Endothelial cell of umbilical vein (primary cell): ENCODE measurements around the gene FRMPD1. TPM values are rescaled to one million over a fixed set of nuclear protein-coding genes. Genes with fewer than 3 reads are reported as not detected.

ENCODE experiments used
- BruUV-seq: library from RNA; stranded (reverse); fragments of 400-500 nt; replicated peaks from 2 replicates; lab custom pipeline; 2021; lab: Mats Ljungman, UMichigan
- CTCF ChIA-PET: fragments of 300-600, 350-600 bp; sonication (Branson Sonifier 250); formaldehyde crosslinking; loops from one replicate; lab custom pipeline; 2021; ENCODE audit warnings: antibody characterized with exemption, inconsistent platforms; lab: Charles Lee
- POLR2A ChIA-PET: fragments of 300-600, 350-600 bp; sonication (Branson Sonifier 250); formaldehyde crosslinking; loops from one replicate; lab custom pipeline; 2021; ENCODE audit warnings: antibody characterized with exemption, inconsistent platforms; lab: Charles Lee
- DNase-seq: peaks from one replicate; pipeline ENCODE4 v3.0.0-alpha.2; 2011; ENCODE audit warnings: low read depth, low spot score
- FAIRE-seq: peaks from 2 replicates; lab custom pipeline; 2011; peaks lifted over from hg19 to GRCh38; lab: Jason Lieb, UNC
- H2AFZ ChIP-seq: 2 replicates; pipeline ENCODE4 v1.6.0; 2012; ENCODE audit warnings: low read depth, low read length, control low read depth, inconsistent platforms
- H3K27ac ChIP-seq: 2 replicates; pipeline ENCODE4 v1.5.1; 2011; ENCODE audit warnings: low read depth, mild to moderate bottlenecking, control low read depth, low read length, moderate library complexity; ENCODE audit not compliant: insufficient read depth
- H3K27me3 ChIP-seq, 2 experiments: 2 replicates each; pipeline versions ENCODE4 v1.6.0 to v1.6.1; 2011; ENCODE audit warnings: low read length in 2 of 2, mixed read lengths in 1 of 2; ENCODE audit not compliant: control insufficient read depth in 2 of 2, insufficient read depth in 2 of 2
- H3K36me3 ChIP-seq, 2 experiments: 2 replicates in 1 of 2; 3 replicates in 1 of 2; pipeline ENCODE4 v1.5.1; 2011; ENCODE audit warnings: low read length in 2 of 2, mild to moderate bottlenecking in 1 of 2, moderate library complexity in 1 of 2; ENCODE audit not compliant: control insufficient read depth in 2 of 2, insufficient read depth in 2 of 2; ENCODE audit errors: extremely low read depth in 1 of 2
- H3K4me1 ChIP-seq: 3 replicates; pipeline ENCODE4 v1.5.1; 2011; ENCODE audit warnings: mild to moderate bottlenecking, low read length; ENCODE audit not compliant: control insufficient read depth, insufficient read depth; ENCODE audit errors: extremely low read depth
- H3K4me2 ChIP-seq: 2 replicates; pipeline ENCODE4 v1.6.1; 2011; ENCODE audit warnings: low read length, control low read depth, mixed read lengths; ENCODE audit not compliant: insufficient read depth
- H3K4me3 ChIP-seq, 3 experiments: fragments of 200-600 bp in 1 of 3; sonication (generic), shearing (Covaris generic) in 1 of 3; replicated peaks in 1 of 3; 2 replicates each; pipeline ENCODE4 v1.5.1; 2011 to 2016; ENCODE audit warnings: control low read depth in 3 of 3, low read length in 3 of 3, mild to moderate bottlenecking in 2 of 3, inconsistent platforms in 1 of 3, low read depth in 1 of 3, moderate library complexity in 1 of 3; ENCODE audit not compliant: insufficient read depth in 1 of 3
- H3K79me2 ChIP-seq: 2 replicates; pipeline ENCODE4 v1.6.0; 2012; ENCODE audit warnings: low read length, inconsistent platforms; ENCODE audit not compliant: control insufficient read depth, insufficient read depth
- H3K9ac ChIP-seq: replicated peaks from 2 replicates; pipeline ENCODE3; 2011; ENCODE audit warnings: low read length, control low read depth; ENCODE audit not compliant: insufficient read depth; ENCODE audit errors: extremely low read depth
- H3K9me1 ChIP-seq: replicated peaks from 3 replicates; pipeline ENCODE4 v1.6.0; 2011; ENCODE audit warnings: mild to moderate bottlenecking, low read length; ENCODE audit not compliant: control insufficient read depth, insufficient read depth; ENCODE audit errors: extremely low read depth
- H3K9me3 ChIP-seq: replicated peaks from 2 replicates; pipeline ENCODE4 v1.5.1; 2012; ENCODE audit warnings: low read length, inconsistent platforms; ENCODE audit not compliant: control insufficient read depth, insufficient read depth
- H4K20me1 ChIP-seq: replicated peaks from 2 replicates; pipeline ENCODE3; 2011; ENCODE audit warnings: mild to moderate bottlenecking, low read length; ENCODE audit not compliant: control insufficient read depth, insufficient read depth; ENCODE audit errors: extremely low read depth
- CTCF ChIP-seq, 2 donors: IDR thresholded peaks; 1 replicate in 1 of 2; 2 replicates in 1 of 2; pipeline ENCODE4 v1.5.1; 2011; ENCODE audit warnings: low read length in 2 of 2, mild to moderate bottlenecking in 2 of 2, moderate library complexity in 2 of 2, control low read depth in 1 of 2, inconsistent platforms in 1 of 2, low read depth in 1 of 2; ENCODE audit not compliant: insufficient read depth in 1 of 2; ENCODE audit errors: extremely low read depth in 1 of 2
- EZH2 ChIP-seq: IDR thresholded peaks from 2 replicates; pipeline ENCODE4 v1.6.1; 2012; ENCODE audit warnings: borderline replicate concordance, low read depth, mild to moderate bottlenecking, moderate library complexity, low read length, inconsistent platforms; ENCODE audit not compliant: severe bottlenecking
- FOS ChIP-seq: IDR thresholded peaks from 2 replicates; pipeline ENCODE4 v1.6.1; 2011; ENCODE audit warnings: mild to moderate bottlenecking, low read length, moderate library complexity, borderline replicate concordance; ENCODE audit not compliant: insufficient read depth
- GATA2 ChIP-seq: IDR thresholded peaks from 2 replicates; pipeline ENCODE4 v1.7.0; 2011; ENCODE audit warnings: low read depth, mild to moderate bottlenecking, moderate library complexity, mixed read lengths, low read length; ENCODE audit not compliant: insufficient read length, insufficient read depth
- JUN ChIP-seq: IDR thresholded peaks from 2 replicates; pipeline ENCODE4 v1.6.1; 2011; ENCODE audit warnings: borderline replicate concordance, low read depth; ENCODE audit not compliant: insufficient read length, insufficient read depth
- MAX ChIP-seq: IDR thresholded peaks from 2 replicates; pipeline ENCODE4 v1.6.1; 2011; ENCODE audit not compliant: insufficient read depth, insufficient read length
- MYC ChIP-seq: IDR thresholded peaks from one replicate; pipeline ENCODE4 v1.6.1; 2011; ENCODE audit warnings: mild to moderate bottlenecking, low read depth, low read length
- POLR2A ChIP-seq: IDR thresholded peaks from 2 replicates; pipeline ENCODE4 v1.6.1; 2012; ENCODE audit warnings: low read depth, mild to moderate bottlenecking, control low read depth, low read length
- POLR2AphosphoS5 ChIP-seq: IDR thresholded peaks from 2 replicates; pipeline ENCODE4 v1.6.1; 2012; ENCODE audit warnings: low read depth, mild to moderate bottlenecking, control low read depth, low read length, moderate library complexity; ENCODE audit not compliant: insufficient read depth
- dilution Hi-C: fragments of 300-500 bp; cut with MboI; formaldehyde crosslinking; loops from one replicate; pipeline ENCODE4 v1.15.0; 2019; ENCODE audit warnings: low sequenced_read_pairs; ENCODE audit not compliant: extremely low pct_ligation_motif_present
- intact Hi-C: fragments of 100-400 bp; cut with micrococcal nuclease; formaldehyde crosslinking; loops from one replicate; pipeline ENCODE4 v1.10.0; 2022
- polyA plus RNA-seq, 4 experiments: library from polyadenylated mRNA; depleted of rRNA in 3 of 4; stranded (reverse) in 3 of 4; unstranded in 1 of 4; fragments of >200 nt; gene quantifications; 2 replicates each; pipeline versions ENCODE4 v1.2.1 to v1.2.3, GENCODE V29; 2011 to 2012; ENCODE audit warnings: missing spikeins in 1 of 4
- total RNA-seq: library from RNA; stranded (reverse); gene quantifications from 2 replicates; pipeline ENCODE4 v1.2.3, GENCODE V29; 2021

FRMPD1 gene
- total and polyA plus RNA-seq, 2 donors (not counting 3 experiments of a cell fraction or from before 2014, with no cell fraction given), result not detected

GRCh38 chr9:37611014-37611413 is 39.7 kb upstream of the FRMPD1 start:
- Histone ChIP-seq H3K4me3 (no peak overlapping the region), H2AFZ (no peak overlapping the region), H3K27ac (no peak overlapping the region), H3K9ac (no peak overlapping the region), H4K20me1 (no peaks in the 10 kb centered on the region), H3K9me3 (no peaks in the 10 kb centered on the region), H3K79me2 (no peaks in the 10 kb centered on the region), H3K4me2 (no peak overlapping the region), H3K27me3 (peaks cover 17 to 19% of the 10 kb centered on the region in 2 experiments), H3K36me3 (no peaks in the 10 kb centered on the region), H3K4me1 (no peaks in the 10 kb centered on the region), H3K9me1 (no peaks in the 10 kb centered on the region)
- intact Hi-C loops, result no loop called here
- CTCF ChIA-PET, result interaction anchor here (0.9 kb wide), 1 partner anchor 14 kb away, joined by 4 read pairs; no protein-coding TSS in a partner anchor
- TF ChIP-seq MYC (no peak), MAX (no peak), POLR2AphosphoS5 (no peak), FOS (no peak), JUN (no peak), GATA2 (no peak), CTCF (IDR thresholded peaks at IDR 0.05; ENCODE audit: extremely low read depth in 1 of 2, insufficient read depth in 1 of 2, low read depth in 1 of 2, low read length in 2 of 2) (no peak), POLR2A (no peak), EZH2 (no peak)
- DNase-seq, result no peak
- POLR2A ChIA-PET, result interaction anchor here (0.7 kb wide), 1 partner anchor 171 kb away, joined by 4 read pairs; no protein-coding TSS in a partner anchor
- dilution Hi-C loops, result no loop called here
- BruUV-seq, result no TSS peak
- FAIRE-seq, result no peak
